SU-DHL-6 (cell line): ENCODE results near the gene SEMA3D.

Source experiments
- H2AFZ ChIP-seq: fragments of 200-600 bp; sonication (generic); 2 replicates; pipeline ENCODE4 v1.6.1; 2014; ENCODE audit warnings: low read depth, mild to moderate bottlenecking, moderate library complexity, mixed read lengths, antibody characterized with exemption, low read length; ENCODE audit not compliant: severe bottlenecking
- H3F3A ChIP-seq: fragments of 200-600 bp; shearing (Covaris generic); 2 replicates; pipeline ENCODE4 v1.6.0; 2016; ENCODE audit warnings: antibody characterized with exemption, mild to moderate bottlenecking; ENCODE audit not compliant: insufficient read depth
- H3K27ac ChIP-seq: fragments of 200-600 bp; sonication (generic); 2 replicates; pipeline ENCODE4 v1.5.1; 2016; ENCODE audit warnings: low read depth, mild to moderate bottlenecking, low read length, moderate library complexity, mixed read lengths
- H3K27me3 ChIP-seq: fragments of 200-600 bp; sonication (generic), shearing (Covaris generic); 2 replicates; pipeline ENCODE4 v1.6.0; 2014; ENCODE audit warnings: mild to moderate bottlenecking, low read length
- H3K36me3 ChIP-seq: fragments of 200-600 bp; sonication (generic); 2 replicates; pipeline ENCODE4 v1.6.1; 2014; ENCODE audit warnings: mild to moderate bottlenecking, low read length, mixed read lengths
- H3K4me2 ChIP-seq: fragments of 300-600, 200-600 bp; shearing (Covaris generic), sonication (generic); 2 replicates; pipeline ENCODE4 v1.6.0; 2014; ENCODE audit warnings: low read length, low read depth, mild to moderate bottlenecking; ENCODE audit not compliant: poor library complexity, severe bottlenecking
- H3K4me3 ChIP-seq: fragments of 200-600 bp; sonication (generic); 2 replicates; pipeline ENCODE4 v1.5.1; 2014; ENCODE audit warnings: antibody characterized with exemption, low read length, mild to moderate bottlenecking, mixed read lengths; ENCODE audit not compliant: insufficient read depth, poor library complexity, severe bottlenecking
- H3K79me2 ChIP-seq: fragments of 200-600 bp; sonication (generic); 2 replicates; pipeline ENCODE4 v1.6.1; 2014; ENCODE audit warnings: mild to moderate bottlenecking, low read length, moderate library complexity; ENCODE audit not compliant: insufficient read depth
- H3K9ac ChIP-seq: fragments of 200-600 bp; sonication (generic); 2 replicates; pipeline ENCODE4 v1.7.0; 2014; ENCODE audit warnings: mild to moderate bottlenecking, low read length
- H3K9me2 ChIP-seq: fragments of 200-600 bp; sonication (generic); replicated peaks from 2 replicates; pipeline ENCODE4 v1.6.1; 2014; ENCODE audit warnings: low read length; ENCODE audit not compliant: insufficient read depth
- H3K9me3 ChIP-seq: fragments of 200-600 bp; sonication (generic); 2 replicates; pipeline ENCODE4 v1.6.1; 2014; ENCODE audit warnings: low read length, mixed read lengths; ENCODE audit not compliant: insufficient read depth
- H4K20me1 ChIP-seq: fragments of 200-600 bp; sonication (generic); 2 replicates; pipeline ENCODE4 v1.6.1; 2014; ENCODE audit warnings: low read depth, mild to moderate bottlenecking, antibody characterized with exemption, low read length, moderate library complexity, mixed read lengths
- CTCF ChIP-seq: fragments of 200-600 bp; sonication (generic); IDR thresholded peaks from one replicate; pipeline ENCODE4 v1.5.1; 2017; ENCODE audit warnings: antibody characterized with exemption, mild to moderate bottlenecking, low read length, moderate library complexity; ENCODE audit not compliant: insufficient read depth, poor library complexity, severe bottlenecking
- EZH2phosphoT487 ChIP-seq: fragments of 200-600 bp; sonication (generic), shearing (Covaris generic); conservative IDR thresholded peaks from 2 replicates; pipeline ENCODE4 v1.6.1; 2018; ENCODE audit warnings: mild to moderate bottlenecking, antibody characterized with exemption, low read length, moderate library complexity, mixed read lengths

SEMA3D gene

GRCh38 chr7:85133006-85133405, 53.9 kb downstream of the SEMA3D start:
- H3K9ac ChIP-seq, result no peak overlapping the region
- H3K9me2 ChIP-seq, result no peaks in the 10 kb centered on the region
- no peak overlapping the region for H2AFZ ChIP-seq
- H4K20me1 ChIP-seq, result peaks cover 5% of the 10 kb centered on the region; the same call in 1 of the 2 replicates
- 0 out of 2 replicates have a peak, but pooled peaks cover 3% of the 10 kb centered on the region for H3K27me3 ChIP-seq
- no peak overlapping the region for H3K27ac ChIP-seq
- no peaks in the 10 kb centered on the region for H3K36me3 ChIP-seq
- no peaks in the 10 kb centered on the region for H3K79me2 ChIP-seq
- H3K4me3 ChIP-seq, result no peak overlapping the region
- H3F3A ChIP-seq, result no peaks in the 10 kb centered on the region
- no peak overlapping the region for H3K4me2 ChIP-seq
- peaks cover 4% of the 10 kb centered on the region; the same call in 1 of the 2 replicates for H3K9me3 ChIP-seq
- TF ChIP-seq CTCF, result no peak
- TF ChIP-seq EZH2phosphoT487, result no peak

DNA sequence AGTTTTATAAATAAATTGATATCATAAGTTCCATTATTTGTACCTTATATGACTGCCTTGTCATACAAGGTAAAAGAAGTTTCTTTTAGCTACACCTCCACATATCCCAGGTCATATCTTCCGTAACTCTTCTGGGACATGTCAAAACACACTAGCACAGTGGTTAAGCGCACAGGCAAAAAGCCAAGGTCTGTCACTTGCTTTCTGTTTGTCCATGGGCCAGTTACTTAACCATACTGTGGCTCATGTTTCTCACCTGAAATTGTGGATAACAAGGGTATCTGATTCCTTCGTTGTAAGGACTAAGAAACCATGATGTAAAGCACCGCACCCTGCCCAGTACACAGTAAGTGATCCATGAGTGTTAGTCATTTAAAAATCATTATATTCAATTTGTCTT, 56.2 kb downstream of the SEMA3D start:
- Histone ChIP-seq H3K79me2 (no peaks in the 10 kb centered on the region), H3K36me3 (no peaks in the 10 kb centered on the region), H3F3A (no peaks in the 10 kb centered on the region), H3K27ac (no peak overlapping the region), H3K4me3 (no peak overlapping the region), H3K27me3 (0 out of 2 replicates have a peak, but pooled peaks cover 3% of the 10 kb centered on the region), H3K9me2 (no peaks in the 10 kb centered on the region), H4K20me1 (0 out of 2 replicates have a peak, but pooled peaks cover 5% of the 10 kb centered on the region), H3K9ac (no peak overlapping the region), H2AFZ (no peak overlapping the region), H3K9me3 (no peaks in the 10 kb centered on the region), H3K4me2 (no peak overlapping the region)
- TF ChIP-seq CTCF (no peak), EZH2phosphoT487 (no peak)

DNA sequence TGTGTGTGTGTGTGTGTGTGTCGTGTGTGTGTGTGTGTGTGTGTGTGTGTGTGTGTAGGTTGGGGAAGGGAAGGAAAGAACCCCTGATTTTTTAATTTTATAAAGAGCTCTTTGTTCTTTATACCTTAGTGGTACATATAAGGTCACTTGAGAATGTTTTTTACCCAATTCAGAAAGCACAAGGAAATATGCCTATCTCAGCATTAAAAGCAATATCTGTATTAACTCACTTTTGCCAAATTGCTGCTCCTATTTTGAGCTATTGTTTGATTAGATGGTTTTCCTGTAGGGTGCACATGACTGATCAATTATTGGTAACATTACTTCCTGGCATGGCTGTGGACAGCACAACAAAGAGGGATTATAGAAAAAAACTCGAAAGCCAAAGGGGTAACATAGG, 60.5 kb downstream of the SEMA3D start:
- no peak overlapping the region for H3K4me3 ChIP-seq
- TF ChIP-seq EZH2phosphoT487, result no peak

DNA sequence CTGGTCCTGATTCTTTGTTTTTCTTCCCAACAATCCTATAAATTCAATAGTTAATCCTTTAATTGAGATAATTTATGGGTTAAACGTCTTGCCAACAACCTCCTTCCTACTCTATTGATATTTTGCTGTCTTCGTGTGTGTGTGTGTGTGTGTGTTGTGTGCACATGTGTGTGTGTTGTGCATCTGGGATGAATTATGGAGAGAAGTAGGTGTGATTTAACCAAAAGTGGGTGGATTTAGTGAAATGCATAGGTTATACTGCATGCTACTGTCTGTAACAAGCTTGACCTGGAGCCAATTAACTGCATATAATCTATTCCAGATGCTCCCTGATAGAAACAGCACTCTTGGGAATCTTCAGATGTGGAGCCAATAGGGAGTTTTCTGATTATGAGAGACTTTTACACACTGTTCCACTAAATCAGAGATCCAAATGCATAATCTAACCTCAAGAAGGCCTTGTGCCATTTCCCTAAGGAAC, 61.2 kb downstream of the SEMA3D start:
- Histone ChIP-seq H3K9ac (no peak overlapping the region), H3F3A (no peaks in the 10 kb centered on the region), H4K20me1 (no peaks in the 10 kb centered on the region), H3K9me2 (no peaks in the 10 kb centered on the region), H3K4me2 (no peak overlapping the region), H3K9me3 (no peaks in the 10 kb centered on the region), H3K27me3 (0 out of 2 replicates have a peak, but pooled peaks cover under 1% of the 10 kb centered on the region), H2AFZ (no peak overlapping the region), H3K36me3 (no peaks in the 10 kb centered on the region), H3K4me3 (no peak overlapping the region), H3K27ac (no peak overlapping the region), H3K79me2 (no peaks in the 10 kb centered on the region)
- TF ChIP-seq EZH2phosphoT487 (no peak), CTCF (no peak)

More for the DNA sequence above, 60.5 kb downstream of the SEMA3D start:
- no peaks in the 10 kb centered on the region for H3K36me3 ChIP-seq
- no peak overlapping the region for H2AFZ ChIP-seq
- no peaks in the 10 kb centered on the region for H3K9me2 ChIP-seq
- H3K9ac ChIP-seq, result no peak overlapping the region
- no peak overlapping the region for H3K27ac ChIP-seq
- H3K9me3 ChIP-seq, result no peaks in the 10 kb centered on the region
- H3F3A ChIP-seq, result no peaks in the 10 kb centered on the region
- H3K79me2 ChIP-seq, result no peaks in the 10 kb centered on the region
- no peak overlapping the region for H3K4me2 ChIP-seq
- 0 out of 2 replicates have a peak, but pooled peaks cover 3% of the 10 kb centered on the region for H3K27me3 ChIP-seq
- H4K20me1 ChIP-seq, result no peaks in the 10 kb centered on the region
